Body of pancreas (tissue), 4 donors: Measurements from ENCODE around the gene CDT1. TPM values are rescaled to one million over a fixed set of nuclear protein-coding genes. Genes with fewer than 3 reads are reported as not detected.

ENCODE experiments used
- ATAC-seq: fragments of 150-250 bp; one replicate; pipeline ENCODE4 v1.9.1; 2016
- DNase-seq, 4 donors: peaks; one replicate each; pipeline ENCODE4 v3.0.0-alpha.2; 2019
- H3K27ac ChIP-seq, 4 donors: fragments of 200-600 bp; sonication (generic); 1 replicate in 3 of 4; 2 replicates in 1 of 4; pipeline versions ENCODE4 v1.5.1 to v1.6.1; 2016 to 2019; ENCODE audit warnings: mild to moderate bottlenecking in 1 of 4, mixed read lengths in 1 of 4, moderate library complexity in 1 of 4
- H3K27me3 ChIP-seq, 2 donors: fragments of 200-600 bp; sonication (generic); one replicate each; pipeline ENCODE4 v1.6.0; 2016; ENCODE audit warnings: mild to moderate bottlenecking in 1 of 2
- H3K36me3 ChIP-seq, 2 donors: fragments of 200-600 bp; sonication (generic); replicated peaks in 1 of 2; 2 replicates each; pipeline ENCODE4 v1.5.1; 2016; ENCODE audit warnings: low read depth in 2 of 2; ENCODE audit not compliant: insufficient read depth in 1 of 2
- H3K4me1 ChIP-seq: fragments of 200-600 bp; sonication (generic); one replicate; pipeline ENCODE4 v1.6.0; 2016
- H3K4me3 ChIP-seq, 2 donors: fragments of 200-600 bp; sonication (generic); 1 replicate in 1 of 2; 2 replicates in 1 of 2; pipeline ENCODE4 v1.5.1; 2016 to 2019
- H3K9me3 ChIP-seq, 3 donors: fragments of 200-600 bp; sonication (generic); 1 replicate in 2 of 3; 2 replicates in 1 of 3; pipeline ENCODE4 v1.5.1; 2016
- CTCF ChIP-seq, 7 experiments: fragments of 450-650 bp in 4 of 7; fragments of 200-600 bp in 3 of 7; sonication (generic) in 3 of 7; IDR thresholded peaks; one replicate each; pipeline ENCODE4 v1.5.1; 2016 to 2019; ENCODE audit warnings: antibody characterized with exemption in 7 of 7
- POLR2A ChIP-seq, 3 donors: fragments of 450-650 bp; IDR thresholded peaks; one replicate each; pipeline ENCODE4 v1.6.1; 2016; ENCODE audit warnings: antibody characterized with exemption in 3 of 3, mild to moderate bottlenecking in 2 of 3
- WGBS, 2 donors: methylation state at CpG; one replicate each; pipeline ENCODE4 v1.1.5; 2017; 5-methylcytosine and 5-hydroxymethylcytosine counted together
- intact Hi-C: fragments of 100-400 bp; cut with DNase I; formaldehyde crosslinking; loops from one replicate; pipeline ENCODE4 v1.15.1; 2023
- total RNA-seq, 2 donors: library from RNA; depleted of rRNA; stranded (reverse); fragments of >200 nt; gene quantifications; one replicate each; pipeline ENCODE4 v1.1.0, GENCODE V29; 2016

CDT1 gene
- total RNA-seq, 2 donors from 2014 or later: 7.6 TPM; not detected in 1

- Histone ChIP-seq H3K36me3 (no peaks in the 10 kb centered on the region), H3K27me3 (no peaks in the 10 kb centered on the region), H3K4me3 (no peak overlapping the region), H3K27ac (no peak overlapping the region), H3K4me1 (peaks cover 37% of the 10 kb centered on the region), H3K9me3 (no peaks in the 10 kb centered on the region)
- TF ChIP-seq CTCF (IDR thresholded peaks at IDR 0.05) (no peak), POLR2A (IDR thresholded peaks at IDR 0.05) (no peak)
- intact Hi-C loops: loop anchor here (5.0 kb wide), 1 partner anchor 36 kb away; no protein-coding TSS in a partner anchor
- 81 to 83% methylated on average over 14 to 30 of the region's 30 CpGs for WGBS, 2 donors
- ATAC-seq (no peak), DNase-seq (no peak)
Observed at GRCh38 chr16:88778541-88779065, 25.0 kb upstream of the CDT1 start.

GRCh38 chr16:88779406-88780141, 24.0 kb upstream of the CDT1 start:
- no peak overlapping the region for H3K27ac ChIP-seq
- H3K27me3 ChIP-seq: no peaks in the 10 kb centered on the region
- DNase-seq (no peak), ATAC-seq (no peak)
- WGBS, 2 donors: 60 to 65% methylated on average over 2 to 32 of the region's 34 CpGs
- no peaks in the 10 kb centered on the region for H3K36me3 ChIP-seq
- H3K4me3 ChIP-seq: no peak overlapping the region
- TF ChIP-seq CTCF (IDR thresholded peaks at IDR 0.05) (no peak), POLR2A (IDR thresholded peaks at IDR 0.05) (no peak)
- H3K9me3 ChIP-seq: no peaks in the 10 kb centered on the region
- intact Hi-C loops: loop anchor here (5.0 kb wide), 1 partner anchor 37 kb away; no protein-coding TSS in a partner anchor
- H3K4me1 ChIP-seq: peaks cover 31% of the 10 kb centered on the region

- DNase-seq: no peak
- no peak overlapping the region for H3K4me3 ChIP-seq
- intact Hi-C loops: no loop called here
- whole genome bisulfite sequencing, 2 donors: 69 to 71% methylated on average over 12 to 13 of the region's 13 CpGs
- no peaks in the 10 kb centered on the region for H3K27me3 ChIP-seq
- H3K9me3 ChIP-seq: no peaks in the 10 kb centered on the region
- no peak overlapping the region for H3K27ac ChIP-seq
- no peak for ATAC-seq
- TF ChIP-seq CTCF (IDR thresholded peaks at IDR 0.05) (no peak), POLR2A (IDR thresholded peaks at IDR 0.05) (no peak)
- H3K4me1 ChIP-seq: peaks cover 37% of the 10 kb centered on the region
- no peaks in the 10 kb centered on the region for H3K36me3 ChIP-seq
Observed at GRCh38 chr16:88780142-88781062, 23.2 kb upstream of the CDT1 start.

GRCh38 chr16:88781140-88782077, 22.2 kb upstream of the CDT1 start:
- Histone ChIP-seq H3K4me1 (peaks cover 41% of the 10 kb centered on the region), H3K4me3 (no peak overlapping the region), H3K27me3 (no peaks in the 10 kb centered on the region), H3K27ac (peak overlapping the region in 1 of 4 donors; percentile 92), H3K36me3 (no peaks in the 10 kb centered on the region), H3K9me3 (no peaks in the 10 kb centered on the region)
- no peak for TF ChIP-seq CTCF (IDR thresholded peaks at IDR 0.05)
- TF ChIP-seq POLR2A (IDR thresholded peaks at IDR 0.05): no peak
- intact Hi-C loops: no loop called here
- WGBS, 2 donors: 59 to 75% methylated on average over 12 to 28 of the region's 28 CpGs
- ATAC-seq (no peak), DNase-seq (peak in 1 of 4 donors; percentile 40)
